ENCODE data around the gene AKR1C8. TPM values are rescaled to one million over a fixed set of nuclear protein-coding genes. Genes with fewer than 3 reads are reported as not detected.

Gene AKR1C8
- total and polyA plus RNA-seq, 2 of the 13 experiments (the other 11 are each of a cell fraction or from before 2014, with no cell fraction given) = 0.12 TPM; not detected in 1

- TF ChIP-seq ZBTB10 (CRISPR knock-in tag; IDR thresholded peaks at IDR 0.05; ENCODE audit: borderline replicate concordance) = no peak
- TF ChIP-seq ZSCAN5A (CRISPR knock-in tag; IDR thresholded peaks at IDR 0.05; ENCODE audit: borderline replicate concordance) = no peak
- TF ChIP-seq ARNTL (CRISPR knock-in tag; IDR thresholded peaks at IDR 0.05) = no peak
- no peak for TF ChIP-seq JARID2 (CRISPR knock-in tag; IDR thresholded peaks at IDR 0.05; ENCODE audit: insufficient replicate concordance)
- TF ChIP-seq ZSCAN22 (CRISPR knock-in tag; IDR thresholded peaks at IDR 0.05) = no peak
- no peak for TF ChIP-seq ZNF460 (CRISPR knock-in tag; IDR thresholded peaks at IDR 0.05; ENCODE audit: borderline replicate concordance)
- TF ChIP-seq HOMEZ (CRISPR knock-in tag; IDR thresholded peaks at IDR 0.05; ENCODE audit: low read depth) = peak; percentile 96
- no peak for TF ChIP-seq KDM5A (IDR thresholded peaks at IDR 0.05; ENCODE audit: borderline replicate concordance, low read length)
- TF ChIP-seq ZFP62 (CRISPR knock-in tag; IDR thresholded peaks at IDR 0.05) = no peak
- TF ChIP-seq RARA (CRISPR knock-in tag; IDR thresholded peaks at IDR 0.05) = peak; percentile 58; the same call in 1 of the 2 replicates
- no peak; the same call in 1 of the 2 replicates for TF ChIP-seq ZKSCAN8 (CRISPR knock-in tag; IDR thresholded peaks at IDR 0.05; ENCODE audit: borderline replicate concordance)
- TF ChIP-seq FLYWCH1 (CRISPR knock-in tag; IDR thresholded peaks at IDR 0.05) = no peak
- TF ChIP-seq HIC2 (CRISPR knock-in tag; IDR thresholded peaks at IDR 0.05; ENCODE audit: low read depth) = no peak
- no peak for TF ChIP-seq RARG (CRISPR knock-in tag; IDR thresholded peaks at IDR 0.05; ENCODE audit: low read depth)
- TF ChIP-seq ATRX (CRISPR knock-in tag; IDR thresholded peaks at IDR 0.05; ENCODE audit: borderline replicate concordance) = no peak
- TF ChIP-seq SP5 (CRISPR knock-in tag; IDR thresholded peaks at IDR 0.05; ENCODE audit: borderline replicate concordance, low read depth) = no peak
- TF ChIP-seq KLF11 (CRISPR knock-in tag; IDR thresholded peaks at IDR 0.05) = no peak
- no peak for TF ChIP-seq ZBTB43 (CRISPR knock-in tag; conservative IDR thresholded peaks at IDR 0.05)
- no peak for TF ChIP-seq ZNF580 (CRISPR knock-in tag; IDR thresholded peaks at IDR 0.05; ENCODE audit: borderline replicate concordance, low read depth)
- TF ChIP-seq ZBTB42 (CRISPR knock-in tag; IDR thresholded peaks at IDR 0.05) = no peak
Measured at GRCh38 chr10:5195727-5196374, 10.9 kb upstream of the AKR1C8 start (continued).

Data from HepG2 (cell line).